Parathyroid adenoma (tissue), 2 donors: ENCODE data around the gene OBSCN.

Experiments used
- H2AFZ ChIP-seq: fragments of 300-600 bp; sonication (generic); one replicate; pipeline ENCODE4 v1.7.0; 2017; ENCODE audit warnings: antibody characterized with exemption, mild to moderate bottlenecking
- H3K27ac ChIP-seq: fragments of 300-600 bp; sonication (generic); one replicate; pipeline ENCODE4 v1.7.0; 2017
- H3K27me3 ChIP-seq: fragments of 300-600 bp; sonication (generic); one replicate; pipeline ENCODE4 v1.7.0; 2017; ENCODE audit warnings: low read length; ENCODE audit not compliant: control insufficient read depth, insufficient read depth
- H3K36me3 ChIP-seq: fragments of 300-600 bp; sonication (generic); one replicate; pipeline ENCODE4 v1.7.0; 2017; ENCODE audit warnings: low read length; ENCODE audit not compliant: control insufficient read depth, insufficient read depth
- H3K4me1 ChIP-seq: fragments of 300-600 bp; sonication (generic); one replicate; pipeline ENCODE4 v1.7.0; 2017; ENCODE audit warnings: control low read depth
- H3K4me2 ChIP-seq: fragments of 300-600 bp; sonication (generic); one replicate; pipeline ENCODE4 v1.7.0; 2017; ENCODE audit warnings: low read length
- H3K4me3 ChIP-seq: fragments of 300-600 bp; sonication (generic); one replicate; pipeline ENCODE4 v1.7.0; 2017; ENCODE audit warnings: low read depth, low read length
- H3K79me2 ChIP-seq: fragments of 300-600 bp; sonication (generic); one replicate; pipeline ENCODE4 v1.7.0; 2017; ENCODE audit warnings: control low read depth
- H3K9ac ChIP-seq: fragments of 300-600 bp; sonication (generic); one replicate; pipeline ENCODE4 v1.7.0; 2017; ENCODE audit warnings: mild to moderate bottlenecking
- H3K9me3 ChIP-seq: fragments of 300-600 bp; sonication (generic); one replicate; pipeline ENCODE4 v1.7.0; 2017; ENCODE audit warnings: low read length; ENCODE audit not compliant: control insufficient read depth
- CTCF ChIP-seq: fragments of 300-600 bp; sonication (generic); IDR thresholded peaks from one replicate; pipeline ENCODE4 v1.7.0; 2017; ENCODE audit warnings: antibody characterized with exemption, mild to moderate bottlenecking
- donor health status: primary hyperparathyroidism.

Gene OBSCN

GRCh38 chr1:228366866-228367741, 159.3 kb downstream of the OBSCN start:
- Histone ChIP-seq H3K27ac (no peak overlapping the region), H3K9me3 (no peaks in the 10 kb centered on the region), H3K4me3 (no peak overlapping the region), H2AFZ (no peak overlapping the region), H3K4me1 (no peaks in the 10 kb centered on the region), H3K27me3 (no peaks in the 10 kb centered on the region), H3K9ac (no peak overlapping the region), H3K79me2 (no peaks in the 10 kb centered on the region), H3K4me2 (no peak overlapping the region), H3K36me3 (no peaks in the 10 kb centered on the region)
- no peak for TF ChIP-seq CTCF

GRCh38 chr1:228367798-228368791, 160.3 kb downstream of the OBSCN start:
- Histone ChIP-seq H3K27me3 (no peaks in the 10 kb centered on the region), H3K36me3 (no peaks in the 10 kb centered on the region), H3K4me1 (peaks cover 4% of the 10 kb centered on the region), H3K9me3 (no peaks in the 10 kb centered on the region), H3K9ac (no peak overlapping the region), H2AFZ (no peak overlapping the region), H3K79me2 (no peaks in the 10 kb centered on the region), H3K4me2 (no peak overlapping the region), H3K4me3 (no peak overlapping the region), H3K27ac (no peak overlapping the region)
- TF ChIP-seq CTCF: no peak

GRCh38 chr1:228368801-228369607, 161.2 kb downstream of the OBSCN start:
- Histone ChIP-seq H3K4me2 (no peak overlapping the region), H3K4me3 (no peak overlapping the region), H3K9ac (no peak overlapping the region), H2AFZ (no peak overlapping the region), H3K79me2 (no peaks in the 10 kb centered on the region), H3K9me3 (no peaks in the 10 kb centered on the region), H3K27me3 (no peaks in the 10 kb centered on the region), H3K27ac (no peak overlapping the region), H3K4me1 (peaks cover 4% of the 10 kb centered on the region), H3K36me3 (no peaks in the 10 kb centered on the region)
- no peak for TF ChIP-seq CTCF

- H3K9me3 ChIP-seq: no peaks in the 10 kb centered on the region
- H3K4me2 ChIP-seq: no peak overlapping the region
- no peak overlapping the region for H3K4me3 ChIP-seq
- no peaks in the 10 kb centered on the region for H3K27me3 ChIP-seq
- peaks cover 4% of the 10 kb centered on the region for H3K4me1 ChIP-seq
- H3K79me2 ChIP-seq: no peaks in the 10 kb centered on the region
- H2AFZ ChIP-seq: no peak overlapping the region
- H3K27ac ChIP-seq: no peak overlapping the region
- no peak for TF ChIP-seq CTCF
- no peak overlapping the region for H3K9ac ChIP-seq
- H3K36me3 ChIP-seq: no peaks in the 10 kb centered on the region
These were observed 162.0 kb downstream of the OBSCN start for GRCh38 chr1:228369608-228370438.
